GM18499 (cell line): ENCODE measurements around the gene PGAP1.

Experiments
- ATAC-seq: cut with Tn5 transposase; IDR thresholded peaks from one replicate; pipeline ENCODE4 v1.9.1; 2021; ENCODE audit warnings: moderate number of reproducible peaks; ENCODE audit not compliant: insufficient read depth, unreplicated experiment

PGAP1 gene

GRCh38 chr2:196954001-196954400 is 27.5 kb upstream of the PGAP1 start:
- no peak for ATAC-seq

DNA sequence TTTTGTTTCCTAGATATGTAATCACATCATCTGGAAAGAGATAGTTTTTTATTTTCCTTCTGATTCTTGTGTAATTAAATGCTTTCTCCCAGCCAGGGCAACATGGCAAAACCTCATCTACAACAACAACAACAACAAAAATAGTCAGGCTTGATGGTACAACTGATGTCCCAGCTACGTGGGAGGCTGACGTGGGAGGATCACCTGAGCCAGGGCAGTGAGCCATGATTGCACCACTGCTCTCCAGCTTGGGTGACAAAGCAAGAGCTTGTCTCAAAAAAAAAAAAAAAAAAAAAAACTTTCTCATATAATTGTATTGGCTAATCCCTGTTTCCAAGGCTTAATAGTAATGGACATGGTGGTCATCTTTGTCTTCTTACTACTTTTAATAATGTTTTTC is 26.4 kb upstream of the PGAP1 start:
- ATAC-seq: no peak

- no peak for ATAC-seq
Observed at GRCh38 chr2:196951973-196952372, 25.5 kb upstream of the PGAP1 start.

GRCh38 chr2:196949116-196949515 is 22.6 kb upstream of the PGAP1 start:
- ATAC-seq: no peak

DNA sequence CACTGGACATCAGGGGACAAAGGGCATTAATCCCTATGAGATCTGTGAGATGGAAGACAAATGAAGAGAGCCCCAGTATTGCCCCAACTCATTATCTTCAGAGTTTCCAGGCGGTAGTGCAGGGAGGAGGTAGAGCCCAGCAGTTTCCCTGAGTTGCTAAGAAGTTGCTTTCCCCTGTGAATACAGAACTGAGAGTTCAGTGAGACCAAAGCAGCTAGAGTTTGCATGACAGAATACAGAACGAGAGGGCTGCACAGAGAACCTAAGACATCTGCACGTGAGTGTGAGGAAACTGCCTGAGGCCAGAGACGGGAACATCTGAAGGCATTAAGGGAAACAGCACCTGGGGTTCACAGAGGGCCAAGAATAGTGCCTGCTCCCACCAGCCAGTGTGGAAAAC is 18.1 kb upstream of the PGAP1 start:
- ATAC-seq: peak; percentile 92

DNA sequence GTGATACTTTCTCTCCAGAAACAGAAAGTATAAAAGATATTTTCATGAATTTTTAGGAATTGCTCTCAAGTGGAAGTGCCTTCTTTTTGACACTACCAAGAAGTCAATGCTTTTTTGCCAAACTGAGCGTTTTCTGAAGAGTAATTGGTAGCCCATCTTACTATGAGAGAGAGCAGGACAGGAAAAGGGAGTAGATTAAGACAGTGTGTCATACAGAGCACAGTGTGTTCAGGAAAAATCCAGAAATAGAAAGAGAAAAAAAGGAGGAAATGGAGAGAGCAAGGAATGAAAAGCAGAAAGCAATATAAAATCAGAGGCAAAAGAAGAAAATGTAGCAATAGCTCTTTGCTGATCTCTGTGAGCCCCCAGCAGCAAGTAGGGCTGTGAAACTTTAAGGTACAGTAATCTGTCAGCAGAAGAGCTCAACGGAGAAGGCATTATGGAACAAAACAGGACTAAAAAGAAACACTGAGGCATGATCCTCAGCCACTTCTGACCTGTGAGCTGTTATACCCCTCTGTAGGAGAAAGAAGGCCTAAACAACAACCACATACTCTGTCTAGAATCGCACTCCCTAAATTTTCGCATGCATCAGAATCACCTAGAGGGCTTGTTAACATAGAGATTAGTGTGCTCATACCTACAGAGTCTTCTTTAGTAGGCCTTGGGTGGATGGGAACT is 15.0 kb upstream of the PGAP1 start:
- no peak for ATAC-seq

- no peak for ATAC-seq
Observed at GRCh38 chr2:196939371-196939770, 12.9 kb upstream of the PGAP1 start.

DNA sequence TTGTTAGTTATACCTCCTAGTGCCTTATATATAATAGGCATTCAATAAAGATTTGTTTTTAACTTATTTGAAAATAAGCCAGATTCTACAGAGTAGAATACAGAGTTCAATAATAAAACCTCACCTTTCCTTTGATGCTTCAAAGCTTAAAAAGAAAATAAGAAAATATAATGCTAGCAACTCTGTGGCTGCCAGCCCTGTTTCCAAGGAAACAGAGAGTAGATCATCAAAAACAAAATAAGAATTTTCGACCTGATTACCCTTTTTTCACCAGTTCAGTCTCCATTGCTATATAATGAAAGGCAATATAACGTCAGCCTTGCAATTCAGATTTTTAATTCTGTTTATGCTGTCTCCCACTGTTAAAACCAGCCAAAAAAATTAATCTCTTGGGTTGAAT is 8.9 kb upstream of the PGAP1 start:
- no peak for ATAC-seq

- ATAC-seq: no peak
Observed at GRCh38 chr2:196934672-196935071, 8.2 kb upstream of the PGAP1 start.

GRCh38 chr2:196931555-196931954 is 5.0 kb upstream of the PGAP1 start:
- no peak for ATAC-seq

DNA sequence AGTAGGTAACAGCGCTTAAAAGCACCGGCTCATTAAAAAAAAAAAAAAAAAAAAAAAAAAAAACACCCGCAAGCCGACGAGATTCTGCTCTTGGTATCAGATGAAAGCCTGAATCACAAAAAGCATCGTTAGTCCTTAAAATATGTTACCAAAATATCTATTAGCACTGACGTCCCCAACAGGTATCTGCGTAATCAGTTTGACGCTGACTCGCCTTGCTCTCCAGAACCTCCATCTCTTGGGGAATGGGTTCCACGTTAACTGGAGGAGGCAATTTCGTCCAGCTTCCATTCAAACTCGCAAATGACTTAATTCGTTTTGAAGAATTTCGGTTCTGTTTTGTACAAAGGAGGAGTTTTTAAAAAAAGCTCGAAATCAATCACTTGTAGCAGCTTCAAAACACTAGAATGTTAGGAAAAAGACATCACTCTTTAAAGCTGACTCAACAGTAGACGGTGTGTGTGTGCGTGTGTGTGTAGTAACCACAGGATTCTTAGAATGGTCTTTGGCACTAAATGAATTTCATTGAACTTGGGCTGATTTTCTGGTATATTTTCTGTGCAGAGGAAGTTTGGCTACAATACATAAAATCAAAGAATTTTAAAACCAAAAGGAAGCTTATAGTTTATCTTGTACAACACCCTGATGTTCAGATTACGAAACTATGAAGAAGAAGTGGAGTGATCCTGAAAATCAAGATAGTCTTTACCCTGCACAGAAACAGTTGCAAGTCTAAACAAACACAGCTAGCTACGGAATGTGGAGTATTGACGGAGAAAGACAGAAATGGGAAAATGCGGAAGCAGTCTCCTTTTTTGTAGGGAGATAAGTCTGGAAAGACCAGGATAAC is 1.1 kb upstream of the PGAP1 start:
- ATAC-seq: no peak

DNA sequence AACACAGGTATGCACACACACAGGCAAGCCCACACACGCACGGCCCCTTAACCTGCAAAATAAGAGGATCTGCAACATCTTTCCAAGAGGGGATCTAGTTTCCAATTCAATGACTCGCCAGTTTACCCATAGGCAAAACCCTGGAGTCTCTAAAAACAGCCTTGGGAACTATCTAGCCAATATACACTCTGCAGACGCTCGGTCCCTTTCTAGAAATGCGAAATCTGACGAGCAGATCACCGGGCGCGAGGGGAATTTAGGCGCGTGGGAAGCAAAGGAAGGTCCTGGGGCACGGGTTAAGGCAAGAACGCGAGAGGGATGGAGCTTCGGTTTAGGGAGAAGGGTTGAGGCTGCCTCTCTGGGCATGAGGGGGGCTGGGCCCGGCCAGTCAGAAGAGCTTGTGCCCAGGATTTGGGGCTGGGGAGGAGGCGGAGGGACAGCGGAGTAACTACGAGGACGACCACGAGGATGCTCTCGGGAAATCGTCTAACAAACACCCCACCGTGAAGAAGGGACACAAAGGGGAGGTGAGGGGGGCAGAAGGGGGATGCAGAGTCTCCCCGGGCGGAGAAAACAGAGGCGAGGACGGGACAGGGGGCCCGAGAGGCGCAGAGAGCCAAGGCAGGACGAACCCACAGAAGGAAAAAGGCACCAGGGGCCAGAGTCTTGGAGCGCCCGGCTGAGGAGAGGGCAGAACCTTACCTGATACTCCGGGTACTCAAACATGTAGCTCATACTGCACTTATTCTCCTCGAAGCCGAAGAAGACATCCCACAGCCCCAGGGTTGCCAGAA is 542 bp downstream of the PGAP1 start:
- ATAC-seq: peak; percentile 19

GRCh38 chr2:196925051-196925767 is 1.3 kb downstream of the PGAP1 start:
- no peak for ATAC-seq

DNA sequence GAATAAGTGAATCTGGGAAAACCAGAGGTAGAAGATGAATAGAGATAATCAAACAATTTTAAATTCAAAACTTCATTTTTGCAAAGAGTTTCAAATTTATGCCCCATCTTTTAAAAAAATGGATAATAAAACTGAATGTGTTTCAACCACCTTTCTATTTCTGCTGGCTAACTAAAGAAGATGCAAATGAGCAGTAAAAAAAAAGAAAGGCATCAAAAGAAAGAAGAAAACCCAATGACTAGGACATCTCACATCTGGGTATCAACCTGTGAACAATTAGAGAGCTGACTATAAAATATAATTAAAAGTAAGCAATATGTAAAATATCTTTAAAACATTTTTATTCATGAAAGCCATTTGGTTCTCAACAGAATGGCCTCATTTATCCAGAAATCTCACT is 2.5 kb downstream of the PGAP1 start:
- no peak for ATAC-seq

- no peak for ATAC-seq
Observed at GRCh38 chr2:196918927-196919326, 7.6 kb downstream of the PGAP1 start.

GRCh38 chr2:196917802-196918201 is 8.7 kb downstream of the PGAP1 start:
- no peak for ATAC-seq

- no peak for ATAC-seq
Observed at GRCh38 chr2:196915507-196916189, 10.9 kb downstream of the PGAP1 start.

DNA sequence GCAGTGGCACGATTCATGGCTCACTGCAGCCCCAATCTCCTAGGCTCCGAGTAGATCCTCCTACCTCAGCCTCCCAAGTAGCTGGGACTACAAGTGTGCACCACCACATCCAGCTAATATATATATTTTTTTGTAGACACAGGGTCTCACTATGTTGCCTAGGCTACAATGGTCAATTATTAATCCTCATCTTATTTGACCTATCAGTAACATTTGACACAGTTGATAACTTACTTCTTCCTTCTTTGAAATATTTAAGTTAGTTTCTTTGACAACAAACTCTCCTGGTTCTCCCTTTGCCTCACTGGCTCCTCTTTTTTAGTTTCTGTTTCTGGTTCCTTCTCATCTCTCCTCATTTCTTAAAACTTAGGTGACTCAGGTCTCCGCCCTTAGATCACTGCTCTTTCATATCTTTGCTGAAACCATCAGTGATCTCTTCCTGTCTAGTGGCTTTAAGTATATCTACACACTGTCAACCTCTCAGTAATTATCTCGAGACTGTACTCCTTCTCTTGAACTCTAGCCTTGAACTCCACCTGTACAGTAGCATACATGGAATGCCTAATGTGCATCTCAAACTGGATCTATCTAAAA is 11.5 kb downstream of the PGAP1 start:
- ATAC-seq: peak; percentile 64

DNA sequence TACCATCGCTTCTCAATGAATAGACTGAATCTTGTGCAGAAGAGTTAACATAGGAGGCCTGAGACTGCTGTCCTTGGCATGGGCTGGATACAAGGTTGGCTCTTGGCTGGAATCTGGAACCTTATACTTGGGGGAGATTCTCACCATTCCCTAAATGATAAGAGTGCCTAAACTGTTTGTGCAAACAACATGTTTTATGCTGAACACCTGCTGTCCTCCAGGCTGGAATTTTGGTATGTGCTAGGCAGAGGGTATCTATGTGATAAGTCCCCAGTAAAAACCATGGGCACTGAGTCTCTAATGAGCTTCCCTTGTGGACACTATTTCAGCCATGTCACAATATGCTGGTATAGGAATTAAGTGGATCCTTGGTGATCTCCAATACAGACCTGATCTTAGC is 12.8 kb downstream of the PGAP1 start:
- no peak for ATAC-seq
